ENCODE results near the gene UBN2. TPM values are rescaled to one million over a fixed set of nuclear protein-coding genes. Genes with fewer than 3 reads are reported as not detected.

Gene UBN2
- total RNA-seq, 1 experiment from 2014 or later, result 39.0 TPM

DNA sequence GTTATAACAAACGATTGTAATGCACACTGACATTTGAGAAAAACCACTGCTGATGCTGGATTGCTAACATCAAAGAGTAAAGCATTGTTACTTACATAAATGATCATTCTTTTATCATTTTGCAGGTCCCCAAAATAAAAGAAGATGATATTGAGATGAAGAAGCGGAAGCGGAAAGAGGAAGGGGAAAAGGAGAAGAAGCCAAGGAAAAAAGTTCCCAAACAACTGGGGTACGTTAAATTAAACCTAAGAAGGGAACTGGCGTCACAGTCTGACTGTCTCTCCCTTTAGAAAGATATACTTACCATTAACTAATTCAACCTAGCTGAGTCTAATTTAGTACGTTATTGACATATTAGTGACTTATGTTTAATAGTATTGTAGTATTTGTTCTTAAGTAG lies 28.1 kb downstream of the UBN2 start:
- Mint-ChIP-seq H3K36me3 (peaks cover 39% of the 10 kb centered on the region), H3K4me3 (no peak overlapping the region), H3K27me3 (ENCODE audit: low read depth) (no peaks in the 10 kb centered on the region), H3K4me1 (no peaks in the 10 kb centered on the region), H3K9me3 (no peaks in the 10 kb centered on the region), H3K27ac (no peak overlapping the region)
- ChIA-PET CTCF (no interaction called here), POLR2A (no interaction called here)
- DNase-seq (ENCODE audit: low spot score) (no peak), ATAC-seq (no peak)
- TF ChIP-seq ZNF396 (CRISPR knock-in tag; IDR thresholded peaks at IDR 0.05; ENCODE audit: borderline replicate concordance), result no peak
- no peak for TF ChIP-seq FOXJ3 (CRISPR knock-in tag; IDR thresholded peaks at IDR 0.05; ENCODE audit: borderline replicate concordance)
- TF ChIP-seq TEAD4 (CRISPR knock-in tag; IDR thresholded peaks at IDR 0.05), result no peak
- no peak for TF ChIP-seq ZNF416 (CRISPR knock-in tag; IDR thresholded peaks at IDR 0.05)
- TF ChIP-seq, protein P1, sequence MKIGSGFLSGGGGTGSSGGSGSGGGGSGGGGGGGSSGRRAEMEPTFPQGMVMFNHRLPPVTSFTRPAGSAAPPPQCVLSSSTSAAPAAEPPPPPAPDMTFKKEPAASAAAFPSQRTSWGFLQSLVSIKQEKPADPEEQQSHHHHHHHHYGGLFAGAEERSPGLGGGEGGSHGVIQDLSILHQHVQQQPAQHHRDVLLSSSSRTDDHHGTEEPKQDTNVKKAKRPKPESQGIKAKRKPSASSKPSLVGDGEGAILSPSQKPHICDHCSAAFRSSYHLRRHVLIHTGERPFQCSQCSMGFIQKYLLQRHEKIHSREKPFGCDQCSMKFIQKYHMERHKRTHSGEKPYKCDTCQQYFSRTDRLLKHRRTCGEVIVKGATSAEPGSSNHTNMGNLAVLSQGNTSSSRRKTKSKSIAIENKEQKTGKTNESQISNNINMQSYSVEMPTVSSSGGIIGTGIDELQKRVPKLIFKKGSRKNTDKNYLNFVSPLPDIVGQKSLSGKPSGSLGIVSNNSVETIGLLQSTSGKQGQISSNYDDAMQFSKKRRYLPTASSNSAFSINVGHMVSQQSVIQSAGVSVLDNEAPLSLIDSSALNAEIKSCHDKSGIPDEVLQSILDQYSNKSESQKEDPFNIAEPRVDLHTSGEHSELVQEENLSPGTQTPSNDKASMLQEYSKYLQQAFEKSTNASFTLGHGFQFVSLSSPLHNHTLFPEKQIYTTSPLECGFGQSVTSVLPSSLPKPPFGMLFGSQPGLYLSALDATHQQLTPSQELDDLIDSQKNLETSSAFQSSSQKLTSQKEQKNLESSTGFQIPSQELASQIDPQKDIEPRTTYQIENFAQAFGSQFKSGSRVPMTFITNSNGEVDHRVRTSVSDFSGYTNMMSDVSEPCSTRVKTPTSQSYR (CRISPR knock-in tag; IDR thresholded peaks at IDR 0.05), result no peak
- TF ChIP-seq ELF4 (CRISPR knock-in tag; IDR thresholded peaks at IDR 0.05; ENCODE audit: low read depth), result no peak
- TF ChIP-seq, protein P2, sequence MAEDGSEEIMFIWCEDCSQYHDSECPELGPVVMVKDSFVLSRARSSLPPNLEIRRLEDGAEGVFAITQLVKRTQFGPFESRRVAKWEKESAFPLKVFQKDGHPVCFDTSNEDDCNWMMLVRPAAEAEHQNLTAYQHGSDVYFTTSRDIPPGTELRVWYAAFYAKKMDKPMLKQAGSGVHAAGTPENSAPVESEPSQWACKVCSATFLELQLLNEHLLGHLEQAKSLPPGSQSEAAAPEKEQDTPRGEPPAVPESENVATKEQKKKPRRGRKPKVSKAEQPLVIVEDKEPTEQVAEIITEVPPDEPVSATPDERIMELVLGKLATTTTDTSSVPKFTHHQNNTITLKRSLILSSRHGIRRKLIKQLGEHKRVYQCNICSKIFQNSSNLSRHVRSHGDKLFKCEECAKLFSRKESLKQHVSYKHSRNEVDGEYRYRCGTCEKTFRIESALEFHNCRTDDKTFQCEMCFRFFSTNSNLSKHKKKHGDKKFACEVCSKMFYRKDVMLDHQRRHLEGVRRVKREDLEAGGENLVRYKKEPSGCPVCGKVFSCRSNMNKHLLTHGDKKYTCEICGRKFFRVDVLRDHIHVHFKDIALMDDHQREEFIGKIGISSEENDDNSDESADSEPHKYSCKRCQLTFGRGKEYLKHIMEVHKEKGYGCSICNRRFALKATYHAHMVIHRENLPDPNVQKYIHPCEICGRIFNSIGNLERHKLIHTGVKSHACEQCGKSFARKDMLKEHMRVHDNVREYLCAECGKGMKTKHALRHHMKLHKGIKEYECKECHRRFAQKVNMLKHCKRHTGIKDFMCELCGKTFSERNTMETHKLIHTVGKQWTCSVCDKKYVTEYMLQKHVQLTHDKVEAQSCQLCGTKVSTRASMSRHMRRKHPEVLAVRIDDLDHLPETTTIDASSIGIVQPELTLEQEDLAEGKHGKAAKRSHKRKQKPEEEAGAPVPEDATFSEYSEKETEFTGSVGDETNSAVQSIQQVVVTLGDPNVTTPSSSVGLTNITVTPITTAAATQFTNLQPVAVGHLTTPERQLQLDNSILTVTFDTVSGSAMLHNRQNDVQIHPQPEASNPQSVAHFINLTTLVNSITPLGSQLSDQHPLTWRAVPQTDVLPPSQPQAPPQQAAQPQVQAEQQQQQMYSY (CRISPR knock-in tag; IDR thresholded peaks at IDR 0.05), result no peak
- TF ChIP-seq, protein P3, sequence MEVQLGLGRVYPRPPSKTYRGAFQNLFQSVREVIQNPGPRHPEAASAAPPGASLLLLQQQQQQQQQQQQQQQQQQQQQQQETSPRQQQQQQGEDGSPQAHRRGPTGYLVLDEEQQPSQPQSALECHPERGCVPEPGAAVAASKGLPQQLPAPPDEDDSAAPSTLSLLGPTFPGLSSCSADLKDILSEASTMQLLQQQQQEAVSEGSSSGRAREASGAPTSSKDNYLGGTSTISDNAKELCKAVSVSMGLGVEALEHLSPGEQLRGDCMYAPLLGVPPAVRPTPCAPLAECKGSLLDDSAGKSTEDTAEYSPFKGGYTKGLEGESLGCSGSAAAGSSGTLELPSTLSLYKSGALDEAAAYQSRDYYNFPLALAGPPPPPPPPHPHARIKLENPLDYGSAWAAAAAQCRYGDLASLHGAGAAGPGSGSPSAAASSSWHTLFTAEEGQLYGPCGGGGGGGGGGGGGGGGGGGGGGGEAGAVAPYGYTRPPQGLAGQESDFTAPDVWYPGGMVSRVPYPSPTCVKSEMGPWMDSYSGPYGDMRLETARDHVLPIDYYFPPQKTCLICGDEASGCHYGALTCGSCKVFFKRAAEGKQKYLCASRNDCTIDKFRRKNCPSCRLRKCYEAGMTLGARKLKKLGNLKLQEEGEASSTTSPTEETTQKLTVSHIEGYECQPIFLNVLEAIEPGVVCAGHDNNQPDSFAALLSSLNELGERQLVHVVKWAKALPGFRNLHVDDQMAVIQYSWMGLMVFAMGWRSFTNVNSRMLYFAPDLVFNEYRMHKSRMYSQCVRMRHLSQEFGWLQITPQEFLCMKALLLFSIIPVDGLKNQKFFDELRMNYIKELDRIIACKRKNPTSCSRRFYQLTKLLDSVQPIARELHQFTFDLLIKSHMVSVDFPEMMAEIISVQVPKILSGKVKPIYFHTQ (CRISPR knock-in tag; IDR thresholded peaks at IDR 0.05), result no peak
- TF ChIP-seq ZNF138 (CRISPR knock-in tag; conservative IDR thresholded peaks at IDR 0.05), result no peak
- TF ChIP-seq, protein P4, sequence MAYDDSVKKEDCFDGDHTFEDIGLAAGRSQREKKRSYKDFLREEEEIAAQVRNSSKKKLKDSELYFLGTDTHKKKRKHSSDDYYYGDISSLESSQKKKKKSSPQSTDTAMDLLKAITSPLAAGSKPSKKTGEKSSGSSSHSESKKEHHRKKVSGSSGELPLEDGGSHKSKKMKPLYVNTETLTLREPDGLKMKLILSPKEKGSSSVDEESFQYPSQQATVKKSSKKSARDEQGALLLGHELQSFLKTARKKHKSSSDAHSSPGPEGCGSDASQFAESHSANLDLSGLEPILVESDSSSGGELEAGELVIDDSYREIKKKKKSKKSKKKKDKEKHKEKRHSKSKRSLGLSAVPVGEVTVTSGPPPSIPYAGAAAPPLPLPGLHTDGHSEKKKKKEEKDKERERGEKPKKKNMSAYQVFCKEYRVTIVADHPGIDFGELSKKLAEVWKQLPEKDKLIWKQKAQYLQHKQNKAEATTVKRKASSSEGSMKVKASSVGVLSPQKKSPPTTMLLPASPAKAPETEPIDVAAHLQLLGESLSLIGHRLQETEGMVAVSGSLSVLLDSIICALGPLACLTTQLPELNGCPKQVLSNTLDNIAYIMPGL (CRISPR knock-in tag; IDR thresholded peaks at IDR 0.05), result no peak
- no peak for TF ChIP-seq ZBTB21 (CRISPR knock-in tag; IDR thresholded peaks at IDR 0.05; ENCODE audit: borderline replicate concordance)
- TF ChIP-seq, protein P5, sequence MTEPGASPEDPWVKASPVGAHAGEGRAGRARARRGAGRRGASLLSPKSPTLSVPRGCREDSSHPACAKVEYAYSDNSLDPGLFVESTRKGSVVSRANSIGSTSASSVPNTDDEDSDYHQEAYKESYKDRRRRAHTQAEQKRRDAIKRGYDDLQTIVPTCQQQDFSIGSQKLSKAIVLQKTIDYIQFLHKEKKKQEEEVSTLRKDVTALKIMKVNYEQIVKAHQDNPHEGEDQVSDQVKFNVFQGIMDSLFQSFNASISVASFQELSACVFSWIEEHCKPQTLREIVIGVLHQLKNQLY (CRISPR knock-in tag; IDR thresholded peaks at IDR 0.05), result no peak
- no peak for TF ChIP-seq MXD4 (CRISPR knock-in tag; IDR thresholded peaks at IDR 0.05; ENCODE audit: borderline replicate concordance)
- TF ChIP-seq, protein P6, sequence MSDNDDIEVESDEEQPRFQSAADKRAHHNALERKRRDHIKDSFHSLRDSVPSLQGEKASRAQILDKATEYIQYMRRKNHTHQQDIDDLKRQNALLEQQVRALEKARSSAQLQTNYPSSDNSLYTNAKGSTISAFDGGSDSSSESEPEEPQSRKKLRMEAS (CRISPR knock-in tag; IDR thresholded peaks at IDR 0.05), result no peak
- TF ChIP-seq, protein P7, sequence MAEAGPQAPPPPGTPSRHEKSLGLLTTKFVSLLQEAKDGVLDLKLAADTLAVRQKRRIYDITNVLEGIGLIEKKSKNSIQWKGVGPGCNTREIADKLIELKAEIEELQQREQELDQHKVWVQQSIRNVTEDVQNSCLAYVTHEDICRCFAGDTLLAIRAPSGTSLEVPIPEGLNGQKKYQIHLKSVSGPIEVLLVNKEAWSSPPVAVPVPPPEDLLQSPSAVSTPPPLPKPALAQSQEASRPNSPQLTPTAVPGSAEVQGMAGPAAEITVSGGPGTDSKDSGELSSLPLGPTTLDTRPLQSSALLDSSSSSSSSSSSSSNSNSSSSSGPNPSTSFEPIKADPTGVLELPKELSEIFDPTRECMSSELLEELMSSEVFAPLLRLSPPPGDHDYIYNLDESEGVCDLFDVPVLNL (CRISPR knock-in tag; IDR thresholded peaks at IDR 0.05; ENCODE audit: borderline replicate concordance, low read depth), result no peak
- TF ChIP-seq, protein P8, sequence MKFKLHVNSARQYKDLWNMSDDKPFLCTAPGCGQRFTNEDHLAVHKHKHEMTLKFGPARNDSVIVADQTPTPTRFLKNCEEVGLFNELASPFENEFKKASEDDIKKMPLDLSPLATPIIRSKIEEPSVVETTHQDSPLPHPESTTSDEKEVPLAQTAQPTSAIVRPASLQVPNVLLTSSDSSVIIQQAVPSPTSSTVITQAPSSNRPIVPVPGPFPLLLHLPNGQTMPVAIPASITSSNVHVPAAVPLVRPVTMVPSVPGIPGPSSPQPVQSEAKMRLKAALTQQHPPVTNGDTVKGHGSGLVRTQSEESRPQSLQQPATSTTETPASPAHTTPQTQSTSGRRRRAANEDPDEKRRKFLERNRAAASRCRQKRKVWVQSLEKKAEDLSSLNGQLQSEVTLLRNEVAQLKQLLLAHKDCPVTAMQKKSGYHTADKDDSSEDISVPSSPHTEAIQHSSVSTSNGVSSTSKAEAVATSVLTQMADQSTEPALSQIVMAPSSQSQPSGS (CRISPR knock-in tag; IDR thresholded peaks at IDR 0.05; ENCODE audit: borderline replicate concordance, low read depth), result no peak
- TF ChIP-seq, protein P9, sequence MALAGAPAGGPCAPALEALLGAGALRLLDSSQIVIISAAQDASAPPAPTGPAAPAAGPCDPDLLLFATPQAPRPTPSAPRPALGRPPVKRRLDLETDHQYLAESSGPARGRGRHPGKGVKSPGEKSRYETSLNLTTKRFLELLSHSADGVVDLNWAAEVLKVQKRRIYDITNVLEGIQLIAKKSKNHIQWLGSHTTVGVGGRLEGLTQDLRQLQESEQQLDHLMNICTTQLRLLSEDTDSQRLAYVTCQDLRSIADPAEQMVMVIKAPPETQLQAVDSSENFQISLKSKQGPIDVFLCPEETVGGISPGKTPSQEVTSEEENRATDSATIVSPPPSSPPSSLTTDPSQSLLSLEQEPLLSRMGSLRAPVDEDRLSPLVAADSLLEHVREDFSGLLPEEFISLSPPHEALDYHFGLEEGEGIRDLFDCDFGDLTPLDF (CRISPR knock-in tag; IDR thresholded peaks at IDR 0.05), result no peak
- TF ChIP-seq CBFB (CRISPR knock-in tag; IDR thresholded peaks at IDR 0.05; ENCODE audit: low read depth), result no peak
- TF ChIP-seq, protein P10, sequence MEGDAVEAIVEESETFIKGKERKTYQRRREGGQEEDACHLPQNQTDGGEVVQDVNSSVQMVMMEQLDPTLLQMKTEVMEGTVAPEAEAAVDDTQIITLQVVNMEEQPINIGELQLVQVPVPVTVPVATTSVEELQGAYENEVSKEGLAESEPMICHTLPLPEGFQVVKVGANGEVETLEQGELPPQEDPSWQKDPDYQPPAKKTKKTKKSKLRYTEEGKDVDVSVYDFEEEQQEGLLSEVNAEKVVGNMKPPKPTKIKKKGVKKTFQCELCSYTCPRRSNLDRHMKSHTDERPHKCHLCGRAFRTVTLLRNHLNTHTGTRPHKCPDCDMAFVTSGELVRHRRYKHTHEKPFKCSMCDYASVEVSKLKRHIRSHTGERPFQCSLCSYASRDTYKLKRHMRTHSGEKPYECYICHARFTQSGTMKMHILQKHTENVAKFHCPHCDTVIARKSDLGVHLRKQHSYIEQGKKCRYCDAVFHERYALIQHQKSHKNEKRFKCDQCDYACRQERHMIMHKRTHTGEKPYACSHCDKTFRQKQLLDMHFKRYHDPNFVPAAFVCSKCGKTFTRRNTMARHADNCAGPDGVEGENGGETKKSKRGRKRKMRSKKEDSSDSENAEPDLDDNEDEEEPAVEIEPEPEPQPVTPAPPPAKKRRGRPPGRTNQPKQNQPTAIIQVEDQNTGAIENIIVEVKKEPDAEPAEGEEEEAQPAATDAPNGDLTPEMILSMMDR (IDR thresholded peaks at IDR 0.05), result no peak
